K562 (cell line): ENCODE results near the gene FGFR4. TPM values are rescaled to one million over a fixed set of nuclear protein-coding genes. Genes with fewer than 3 reads are reported as not detected.
A peak's percentile ranks its signal among the peaks of the same experiment; 100 is the strongest.

Experiments used
- CBFA2T3 ChIP-seq: fragments of 450-650 bp; IDR thresholded peaks from 2 replicates; pipeline ENCODE4 v1.6.1; 2017
- DIDO1 ChIP-seq: fragments of 450-650 bp; IDR thresholded peaks from 2 replicates; pipeline ENCODE4 v1.6.1; 2016; ENCODE audit warnings: low read depth, missing biosample characterization, missing genetic modification characterization
- HES1 ChIP-seq: fragments of 450-650 bp; IDR thresholded peaks from 2 replicates; pipeline ENCODE4 v1.6.1; 2016; ENCODE audit warnings: low read depth, mild to moderate bottlenecking, moderate library complexity
- MCM3 ChIP-seq: fragments of 450-650 bp; IDR thresholded peaks from 2 replicates; pipeline ENCODE4 v1.6.1; 2016
- MEIS2 ChIP-seq: fragments of 450-650 bp; IDR thresholded peaks from 2 replicates; pipeline ENCODE4 v1.6.1; 2014; ENCODE audit warnings: mild to moderate bottlenecking; ENCODE audit not compliant: partially characterized antibody
- MGA ChIP-seq: fragments of 450-650 bp; IDR thresholded peaks from 2 replicates; pipeline ENCODE4 v1.6.1; 2016; ENCODE audit warnings: mild to moderate bottlenecking, moderate library complexity
- NUFIP1 ChIP-seq: fragments of 450-650 bp; IDR thresholded peaks from 2 replicates; pipeline ENCODE4 v1.6.1; 2018; ENCODE audit not compliant: partially characterized antibody
- SETDB1 ChIP-seq: IDR thresholded peaks from one replicate; pipeline ENCODE4 v1.6.1; 2012; ENCODE audit warnings: low read length, control low read depth, inconsistent platforms
- USF1 ChIP-seq: sonication (generic); formaldehyde crosslinking; IDR thresholded peaks from 2 replicates; pipeline ENCODE4 v1.9.0; 2022; ENCODE audit warnings: mild to moderate bottlenecking, missing genetic modification reagents
- ZFP36 ChIP-seq: fragments of 150-350 bp; IDR thresholded peaks from 2 replicates; pipeline ENCODE4 v1.6.1; 2018; ENCODE audit warnings: low read length, low read depth; ENCODE audit not compliant: partially characterized antibody
- ZNF197 ChIP-seq: fragments of 200-800 bp; sonication (Bioruptor generic); IDR thresholded peaks from 2 replicates; pipeline ENCODE4 v1.6.1; 2016; ENCODE audit warnings: low read depth, missing genetic modification characterization, missing compliant biosample characterization
- ZNF740 ChIP-seq, 3 experiments: fragments of 200-800 bp in 1 of 3; sonication (Bioruptor generic) in 1 of 3; sonication (generic) in 1 of 3; formaldehyde crosslinking in 1 of 3; IDR thresholded peaks; 2 replicates each; pipeline versions ENCODE4 v1.6.1 to v1.8.0; 2016 to 2022; ENCODE audit warnings: mild to moderate bottlenecking in 2 of 3, missing compliant biosample characterization in 2 of 3, missing genetic modification characterization in 2 of 3, missing genetic modification reagents in 1 of 3
- ZZZ3 ChIP-seq: fragments of 450-650 bp; IDR thresholded peaks from 2 replicates; pipeline ENCODE4 v1.6.1; 2016; ENCODE audit warnings: antibody characterized with exemption, mild to moderate bottlenecking, moderate library complexity
- polyA plus RNA-seq, 8 experiments: library from polyadenylated mRNA; depleted of rRNA in 4 of 8; stranded (reverse) in 5 of 8; unstranded in 3 of 8; fragments of >200 nt; fragmentation: Nextera tagmentation in 2 of 8; fragmentation: Illumina TruSeq in 1 of 8; extraction: Ambion mirVana in 2 of 8; extraction: Trizol in 1 of 8; gene quantifications; 2 replicates each; pipeline versions ENCODE4 v1.2.1 to v1.2.3, GENCODE V29; 2011 to 2014; ENCODE audit warnings: inconsistent platforms in 1 of 8, missing spikeins in 1 of 8
- total RNA-seq, 7 experiments: library from RNA; depleted of rRNA in 6 of 7; stranded (reverse); fragments of >200 nt in 6 of 7; fragmentation: Illumina TruSeq in 2 of 7; extraction: Trizol in 2 of 7; gene quantifications; 2 replicates each; pipeline versions ENCODE4 v1.2.1 to v1.2.3, GENCODE V29; 2011 to 2021; ENCODE audit warnings: low replicate concordance in 1 of 7

Gene FGFR4
- total and polyA plus RNA-seq, 9 of the 15 experiments (the other 6 are each of a cell fraction or from before 2014, with no cell fraction given), result 0.76 to 35.4 (median 7.5) TPM

DNA sequence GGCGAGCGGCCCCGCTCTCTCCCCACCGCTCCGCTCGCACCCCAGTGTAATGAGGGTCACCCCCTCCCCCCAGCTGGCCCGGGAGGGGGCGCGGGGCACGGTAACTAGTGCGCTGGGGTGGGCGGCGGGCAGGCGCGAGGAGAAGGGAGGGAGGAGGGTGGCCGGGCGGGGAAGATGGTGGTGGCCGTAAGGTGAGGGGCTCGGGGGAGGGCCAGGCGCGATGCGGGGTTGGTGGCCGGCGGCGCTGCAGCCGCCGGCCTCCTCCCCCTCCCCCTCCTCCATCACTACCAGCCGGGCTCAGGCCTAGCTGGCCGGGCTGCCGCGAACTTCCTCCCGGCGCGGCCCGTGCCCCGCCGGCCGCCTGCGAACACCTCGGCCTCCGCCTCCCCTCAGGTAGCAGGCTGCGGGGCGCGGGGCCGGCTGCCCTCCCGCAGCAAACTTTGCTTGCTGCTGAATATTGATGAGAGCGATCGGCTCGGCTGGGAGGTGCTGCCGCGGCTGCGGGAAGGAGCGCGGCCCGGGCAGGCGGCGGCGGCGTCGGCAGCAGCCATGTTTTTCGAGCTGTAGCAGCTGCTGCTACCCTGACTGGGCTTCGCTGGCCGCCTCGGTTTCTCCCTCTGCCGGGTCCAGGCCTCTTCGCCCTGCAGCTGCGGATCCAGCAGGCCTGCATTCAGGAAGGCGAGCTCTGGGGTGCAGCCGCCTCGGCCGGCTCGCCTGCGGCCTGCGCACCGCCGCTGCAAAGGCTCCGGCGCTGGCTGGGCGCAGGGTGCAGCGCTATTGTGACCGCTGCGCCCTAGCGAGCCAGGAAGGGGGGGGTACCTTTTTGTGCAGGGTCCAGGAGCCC is 47.4 kb downstream of the FGFR4 start (continued):
- peak; percentile 70; the same call in 1 of the 2 replicates for TF ChIP-seq MGA
- no peak for TF ChIP-seq ZFP36
- TF ChIP-seq CBFA2T3, result no peak
- TF ChIP-seq ZZZ3, result no peak
- TF ChIP-seq ZNF740 (CRISPR knock-in tag; IDR thresholded peaks at IDR 0.05), result peak; percentile 92
- TF ChIP-seq ZNF740 (tag; IDR thresholded peaks at IDR 0.05), result peak in 1 of 2 experiments; percentile 66; a peak in 2 of 4 replicates
- TF ChIP-seq DIDO1, result no peak
- no peak for TF ChIP-seq MCM3
- no peak for TF ChIP-seq NUFIP1
- TF ChIP-seq HES1, result no peak
- no peak for TF ChIP-seq SETDB1
- no peak for TF ChIP-seq MEIS2
- TF ChIP-seq USF1 (CRISPR knock-in tag), result no peak
- no peak; the same call in 1 of the 2 replicates for TF ChIP-seq ZNF197 (CRISPR knock-in tag)
